ENCODE data around the gene TAT.

DNA sequence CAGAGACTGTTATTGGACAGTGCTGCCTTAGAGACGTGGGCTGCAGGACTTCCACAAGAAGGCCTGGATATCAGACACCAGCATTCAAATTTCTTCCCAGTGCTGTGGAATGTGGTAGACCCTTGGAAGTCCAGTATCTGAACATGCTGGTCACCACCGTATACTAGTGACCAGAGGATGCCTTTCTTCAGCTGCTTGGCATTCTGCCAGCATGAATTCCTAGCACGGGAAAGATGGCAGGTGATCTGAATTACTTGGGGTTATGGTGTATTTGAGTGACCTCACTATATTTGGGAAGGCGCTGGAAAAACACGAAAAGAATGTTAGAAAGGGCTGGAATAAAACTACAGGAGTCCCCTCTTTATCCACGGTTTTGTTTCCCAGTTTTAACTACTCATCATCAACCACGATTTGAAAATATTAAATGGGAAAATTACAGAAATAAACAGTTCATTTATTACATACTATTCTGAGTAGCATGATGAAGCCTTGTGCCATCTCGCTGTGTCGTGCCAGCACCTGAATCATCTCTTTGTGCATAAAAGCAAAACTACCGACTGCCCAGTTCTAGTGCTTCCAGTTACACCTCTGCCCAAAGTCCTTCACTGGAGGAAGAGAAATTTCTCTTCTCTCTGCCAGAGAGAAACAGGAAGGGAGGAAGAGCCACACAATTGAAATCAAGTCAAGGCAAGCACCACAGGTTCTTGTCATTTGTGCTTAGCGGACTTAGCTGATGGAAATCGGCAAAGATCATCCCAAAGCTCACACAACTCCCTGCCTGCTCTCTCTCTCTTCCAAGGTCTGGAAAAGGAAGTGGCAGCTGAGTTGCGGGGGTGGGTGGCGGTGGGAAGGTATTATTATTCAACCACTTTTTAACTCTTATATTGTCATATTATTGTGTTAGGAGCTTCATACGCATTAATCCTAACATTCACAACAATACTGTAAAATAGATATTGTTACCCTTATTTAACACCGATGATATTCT is 52.0 kb downstream of the TAT start:
- TF ChIP-seq POLR2A (IDR thresholded peaks at IDR 0.05; ENCODE audit: low read length): no peak
- TF ChIP-seq GATA1 (IDR thresholded peaks at IDR 0.05; ENCODE audit: low read depth, low read length): no peak

All from erythroblast (primary cell).